ENCODE results near the gene ABRACL. TPM values are rescaled to one million over a fixed set of nuclear protein-coding genes. Genes with fewer than 3 reads are reported as not detected.
A peak's percentile ranks its signal among the peaks of the same experiment; 100 is the strongest.
"Not testable (repeated sequence)": the region's sequence is repeated elsewhere in the genome, so short reads cannot be mapped to it uniquely, and the experiment has no call there.

The ABRACL gene
- 23.4 TPM for polyA plus RNA-seq (2013, experiment 1 of 2; ENCODE audit: insufficient read length)
- polyA plus RNA-seq (2013, experiment 2 of 2; ENCODE audit: insufficient read length) = 23.7 TPM

- DNase-seq = peak; percentile 59
These were observed at the start of gene ABRACL for GRCh38 chr6:139028658-139029469. Gene ABRACL (plus strand): TSS chr6:139028745. CDS start chr6:139034161, 5,416 bp downstream.

- DNase-seq = peak; percentile 50
These were observed 49.2 kb upstream of the ABRACL start for GRCh38 chr6:138979365-138979764.

GRCh38 chr6:138979813-138980668 is 48.5 kb upstream of the ABRACL start:
- DNase-seq = no peak

GRCh38 chr6:138981416-138981815 is 47.1 kb upstream of the ABRACL start:
- no peak for DNase-seq

GRCh38 chr6:138986578-138986977 is 42.0 kb upstream of the ABRACL start:
- no peak for DNase-seq

- DNase-seq = no peak
These were observed 41.4 kb upstream of the ABRACL start for GRCh38 chr6:138987080-138987642.

- peak; percentile 93 for DNase-seq
These were observed 40.7 kb upstream of the ABRACL start, which contains the start of gene REPS1 for GRCh38 chr6:138987643-138988468. Gene REPS1 (minus strand): TSS chr6:138988253. CDS start chr6:138987682, 571 bp downstream.

GRCh38 chr6:138988469-138988834 is 40.1 kb upstream of the ABRACL start:
- DNase-seq = peak; percentile 6

- DNase-seq = no peak
These were observed 39.2 kb upstream of the ABRACL start for GRCh38 chr6:138989098-138989983.

GRCh38 chr6:138991206-138991605 is 37.3 kb upstream of the ABRACL start:
- DNase-seq = no peak

- not testable (repeated sequence) for DNase-seq
These were observed 35.6 kb upstream of the ABRACL start for GRCh38 chr6:138992965-138993364.

GRCh38 chr6:138993410-138993809 is 35.1 kb upstream of the ABRACL start:
- not testable (repeated sequence) for DNase-seq

- DNase-seq = peak; percentile 33
These were observed 32.0 kb upstream of the ABRACL start for GRCh38 chr6:138996524-138996923.

- DNase-seq = no peak
These were observed 31.4 kb upstream of the ABRACL start for GRCh38 chr6:138997136-138997535.

GRCh38 chr6:138999949-139000725 is 28.4 kb upstream of the ABRACL start:
- peak; percentile 70 for DNase-seq

- DNase-seq = no peak
These were observed 24.8 kb upstream of the ABRACL start for GRCh38 chr6:139003751-139004150.

- no peak for DNase-seq
These were observed 22.1 kb upstream of the ABRACL start for GRCh38 chr6:139006477-139006876.

- DNase-seq = no peak
These were observed 21.1 kb upstream of the ABRACL start for GRCh38 chr6:139007428-139007827.

- DNase-seq = no peak
These were observed 20.4 kb upstream of the ABRACL start for GRCh38 chr6:139008117-139008516.

GRCh38 chr6:139010674-139011073 is 17.9 kb upstream of the ABRACL start:
- DNase-seq = no peak

Measured in fibroblast of skin of scalp (primary cell).